Measurements from ENCODE around the gene SRRM4.

SRRM4 gene

GRCh38 chr12:119075918-119076317, 94.6 kb downstream of the SRRM4 start:
- ATAC-seq (ENCODE audit: low read depth) (no peak), DNase-seq (ENCODE audit: low spot score) (no peak)
- H3K4me3 ChIP-seq (ENCODE audit: severe bottlenecking), result no peak overlapping the region
- H3K36me3 ChIP-seq (ENCODE audit: low read depth), result no peaks in the 10 kb centered on the region
- H3K4me1 ChIP-seq (ENCODE audit: insufficient read depth, poor library complexity, severe bottlenecking), result no peaks in the 10 kb centered on the region
- no peaks in the 10 kb centered on the region for H3K9me3 ChIP-seq (ENCODE audit: severe bottlenecking)
- no peaks in the 10 kb centered on the region for H3K27me3 ChIP-seq (ENCODE audit: insufficient read depth, poor library complexity, severe bottlenecking)
- TF ChIP-seq, protein P1, sequence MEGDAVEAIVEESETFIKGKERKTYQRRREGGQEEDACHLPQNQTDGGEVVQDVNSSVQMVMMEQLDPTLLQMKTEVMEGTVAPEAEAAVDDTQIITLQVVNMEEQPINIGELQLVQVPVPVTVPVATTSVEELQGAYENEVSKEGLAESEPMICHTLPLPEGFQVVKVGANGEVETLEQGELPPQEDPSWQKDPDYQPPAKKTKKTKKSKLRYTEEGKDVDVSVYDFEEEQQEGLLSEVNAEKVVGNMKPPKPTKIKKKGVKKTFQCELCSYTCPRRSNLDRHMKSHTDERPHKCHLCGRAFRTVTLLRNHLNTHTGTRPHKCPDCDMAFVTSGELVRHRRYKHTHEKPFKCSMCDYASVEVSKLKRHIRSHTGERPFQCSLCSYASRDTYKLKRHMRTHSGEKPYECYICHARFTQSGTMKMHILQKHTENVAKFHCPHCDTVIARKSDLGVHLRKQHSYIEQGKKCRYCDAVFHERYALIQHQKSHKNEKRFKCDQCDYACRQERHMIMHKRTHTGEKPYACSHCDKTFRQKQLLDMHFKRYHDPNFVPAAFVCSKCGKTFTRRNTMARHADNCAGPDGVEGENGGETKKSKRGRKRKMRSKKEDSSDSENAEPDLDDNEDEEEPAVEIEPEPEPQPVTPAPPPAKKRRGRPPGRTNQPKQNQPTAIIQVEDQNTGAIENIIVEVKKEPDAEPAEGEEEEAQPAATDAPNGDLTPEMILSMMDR (IDR thresholded peaks at IDR 0.05; ENCODE audit: poor library complexity, severe bottlenecking), result no peak
- H3K27ac ChIP-seq (ENCODE audit: poor library complexity, severe bottlenecking), result no peak overlapping the region

GRCh38 chr12:119079530-119079929, 98.2 kb downstream of the SRRM4 start:
- TF ChIP-seq, protein P1 (IDR thresholded peaks at IDR 0.05; ENCODE audit: poor library complexity, severe bottlenecking), result no peak
- DNase-seq (ENCODE audit: low spot score), result no peak
- no peaks in the 10 kb centered on the region for H3K36me3 ChIP-seq (ENCODE audit: low read depth)
- no peak overlapping the region for H3K4me3 ChIP-seq (ENCODE audit: severe bottlenecking)
- no peak for ATAC-seq (ENCODE audit: low read depth)
- H3K27me3 ChIP-seq (ENCODE audit: insufficient read depth, poor library complexity, severe bottlenecking), result no peaks in the 10 kb centered on the region
- H3K27ac ChIP-seq (ENCODE audit: poor library complexity, severe bottlenecking), result no peak overlapping the region
- H3K9me3 ChIP-seq (ENCODE audit: severe bottlenecking), result no peaks in the 10 kb centered on the region
- H3K4me1 ChIP-seq (ENCODE audit: insufficient read depth, poor library complexity, severe bottlenecking), result no peaks in the 10 kb centered on the region

- ATAC-seq (ENCODE audit: low read depth) (no peak), DNase-seq (ENCODE audit: low spot score) (no peak)
- no peaks in the 10 kb centered on the region for H3K27me3 ChIP-seq (ENCODE audit: insufficient read depth, poor library complexity, severe bottlenecking)
- TF ChIP-seq, protein P1 (IDR thresholded peaks at IDR 0.05; ENCODE audit: poor library complexity, severe bottlenecking), result no peak
- H3K36me3 ChIP-seq (ENCODE audit: low read depth), result no peaks in the 10 kb centered on the region
- H3K4me1 ChIP-seq (ENCODE audit: insufficient read depth, poor library complexity, severe bottlenecking), result no peaks in the 10 kb centered on the region
- H3K4me3 ChIP-seq (ENCODE audit: severe bottlenecking), result no peak overlapping the region
- no peaks in the 10 kb centered on the region for H3K9me3 ChIP-seq (ENCODE audit: severe bottlenecking)
- no peak overlapping the region for H3K27ac ChIP-seq (ENCODE audit: poor library complexity, severe bottlenecking)
Observed at GRCh38 chr12:119082016-119082415, 100.7 kb downstream of the SRRM4 start.

GRCh38 chr12:119082496-119082895, 101.2 kb downstream of the SRRM4 start:
- H3K27ac ChIP-seq (ENCODE audit: poor library complexity, severe bottlenecking), result no peak overlapping the region
- no peaks in the 10 kb centered on the region for H3K9me3 ChIP-seq (ENCODE audit: severe bottlenecking)
- no peak overlapping the region for H3K4me3 ChIP-seq (ENCODE audit: severe bottlenecking)
- DNase-seq (ENCODE audit: low spot score) (no peak), ATAC-seq (ENCODE audit: low read depth) (no peak)
- no peaks in the 10 kb centered on the region for H3K4me1 ChIP-seq (ENCODE audit: insufficient read depth, poor library complexity, severe bottlenecking)
- no peaks in the 10 kb centered on the region for H3K27me3 ChIP-seq (ENCODE audit: insufficient read depth, poor library complexity, severe bottlenecking)
- H3K36me3 ChIP-seq (ENCODE audit: low read depth), result no peaks in the 10 kb centered on the region
- TF ChIP-seq, protein P1 (IDR thresholded peaks at IDR 0.05; ENCODE audit: poor library complexity, severe bottlenecking), result no peak

DNA sequence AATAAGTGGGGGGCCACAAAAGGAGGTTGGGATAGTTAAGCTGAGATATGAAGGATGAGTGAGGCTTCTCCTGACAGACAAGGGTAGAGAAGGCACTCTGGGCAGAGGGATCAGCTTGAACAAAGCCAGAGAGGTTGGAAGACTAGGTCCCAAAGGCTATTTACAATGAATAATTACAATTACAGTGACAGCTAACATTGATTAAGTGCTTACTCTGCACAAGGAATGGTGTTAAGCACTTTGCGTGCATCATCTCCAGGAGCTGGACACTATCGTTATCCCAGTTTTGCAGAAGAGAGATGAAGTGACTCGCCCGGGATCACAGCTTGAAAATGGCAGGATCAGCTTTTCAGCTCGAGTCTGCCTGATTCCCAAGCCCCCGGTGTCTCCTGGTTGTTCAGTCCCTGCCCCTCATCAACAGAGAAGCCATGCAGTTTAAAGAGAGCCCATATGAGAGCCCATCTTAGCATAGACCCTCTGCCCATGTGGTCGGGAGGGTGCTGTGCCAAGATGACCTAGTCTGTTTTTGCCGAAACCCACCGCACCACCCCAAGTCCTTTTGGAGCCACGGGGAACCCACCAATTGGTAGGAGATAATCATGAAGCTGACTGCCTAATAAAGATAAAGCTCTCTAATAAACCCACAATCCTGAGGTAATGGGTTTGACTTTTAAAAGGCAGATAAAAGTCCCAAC, 107.5 kb downstream of the SRRM4 start:
- TF ChIP-seq, protein P1 (IDR thresholded peaks at IDR 0.05; ENCODE audit: poor library complexity, severe bottlenecking), result no peak

More for the DNA sequence above, 107.5 kb downstream of the SRRM4 start:
- DNase-seq (ENCODE audit: low spot score) (no peak), ATAC-seq (ENCODE audit: low read depth) (no peak)
- H3K36me3 ChIP-seq (ENCODE audit: low read depth), result no peaks in the 10 kb centered on the region
- H3K9me3 ChIP-seq (ENCODE audit: severe bottlenecking), result no peaks in the 10 kb centered on the region
- no peak overlapping the region for H3K27ac ChIP-seq (ENCODE audit: poor library complexity, severe bottlenecking)
- H3K4me1 ChIP-seq (ENCODE audit: insufficient read depth, poor library complexity, severe bottlenecking), result no peaks in the 10 kb centered on the region
- no peak overlapping the region for H3K4me3 ChIP-seq (ENCODE audit: severe bottlenecking)
- H3K27me3 ChIP-seq (ENCODE audit: insufficient read depth, poor library complexity, severe bottlenecking), result no peaks in the 10 kb centered on the region
